Lung (tissue), 12 donors: ENCODE measurements around the gene GPR153. TPM values are rescaled to one million over a fixed set of nuclear protein-coding genes. Genes with fewer than 3 reads are reported as not detected.

Experiments
- ATAC-seq: fragments of 200-7000 bp; cut with Tn5 transposase; one replicate; pipeline ENCODE4 v1.9.1; 2020; ENCODE audit warnings: moderate number of reproducible peaks; ENCODE audit not compliant: insufficient read depth, low FRiP score
- DNase-seq, 3 donors: peaks; one replicate each; pipeline ENCODE4 v3.0.0-alpha.2; 2013 to 2017
- H3K27ac ChIP-seq, 2 donors: one replicate each; pipeline ENCODE4 v1.5.1; 2013; ENCODE audit warnings: mild to moderate bottlenecking in 2 of 2, moderate library complexity in 2 of 2, control low read depth in 1 of 2, inconsistent platforms in 1 of 2, low read depth in 1 of 2, low read length in 1 of 2
- H3K27me3 ChIP-seq, 3 donors: one replicate each; pipeline ENCODE4 v1.5.1; 2013; ENCODE audit warnings: low read length in 2 of 3; ENCODE audit not compliant: control insufficient read depth in 3 of 3, insufficient read depth in 3 of 3
- H3K36me3 ChIP-seq, 4 donors: one replicate each; pipeline ENCODE4 v1.5.1; 2013; ENCODE audit warnings: low read length in 4 of 4, mild to moderate bottlenecking in 1 of 4, moderate library complexity in 1 of 4; ENCODE audit not compliant: control insufficient read depth in 4 of 4, insufficient read depth in 4 of 4
- H3K4me1 ChIP-seq, 5 donors: one replicate each; pipeline ENCODE4 v1.5.1; 2013; ENCODE audit warnings: low read length in 5 of 5, mild to moderate bottlenecking in 2 of 5, moderate library complexity in 1 of 5; ENCODE audit not compliant: control insufficient read depth in 5 of 5, insufficient read depth in 5 of 5
- H3K4me3 ChIP-seq: one replicate; pipeline ENCODE4 v1.5.1; 2013; ENCODE audit warnings: mild to moderate bottlenecking, control low read depth, moderate library complexity
- H3K9ac ChIP-seq, 2 donors: one replicate each; pipeline ENCODE4 v1.5.1; 2013; ENCODE audit warnings: low read length in 2 of 2, control low read depth in 1 of 2; ENCODE audit not compliant: insufficient read depth in 1 of 2
- H3K9me3 ChIP-seq, 4 donors: one replicate each; pipeline ENCODE4 v1.5.1; 2013; ENCODE audit warnings: low read length in 3 of 4, mild to moderate bottlenecking in 1 of 4, moderate library complexity in 1 of 4; ENCODE audit not compliant: control insufficient read depth in 4 of 4, insufficient read depth in 3 of 4
- WGBS, 2 donors: extraction: QIAGEN DNeasy Blood & Tissue Kit; methylation state at CpG; one replicate each; pipeline ENCODE4 v1.1.7; 2013; 5-methylcytosine and 5-hydroxymethylcytosine counted together
- polyA plus RNA-seq, 2 donors: library from polyadenylated mRNA; stranded (reverse); fragments of 200-250 nt; gene quantifications; one replicate each; pipeline ENCODE4 v1.2.1, GENCODE V29; 2013
- total RNA-seq, 2 donors: library from RNA; depleted of rRNA in 1 of 2; stranded (reverse); fragments of >200 nt in 1 of 2; gene quantifications; one replicate each; pipeline ENCODE4 v1.2.1, GENCODE V29; 2014 to 2021
- TF ChIP-seq, protein P1 (sequence below): IDR thresholded peaks from 2 replicates; pipeline ENCODE4 v1.5.1; 2012; ENCODE audit warnings: mild to moderate bottlenecking; ENCODE audit errors: control extremely low read depth, extremely low read depth
- donor health status: control.
- donor health status: control.
- donor health status: Bipolar disorder and iron deficiency.
- donor health status: healthy.
- donor health status: DM: yes; HTN: yes; CAD: no.

Gene GPR153
- total and polyA plus RNA-seq, 4 donors, result 3.2 to 17.0 (median 6.2) TPM

DNA sequence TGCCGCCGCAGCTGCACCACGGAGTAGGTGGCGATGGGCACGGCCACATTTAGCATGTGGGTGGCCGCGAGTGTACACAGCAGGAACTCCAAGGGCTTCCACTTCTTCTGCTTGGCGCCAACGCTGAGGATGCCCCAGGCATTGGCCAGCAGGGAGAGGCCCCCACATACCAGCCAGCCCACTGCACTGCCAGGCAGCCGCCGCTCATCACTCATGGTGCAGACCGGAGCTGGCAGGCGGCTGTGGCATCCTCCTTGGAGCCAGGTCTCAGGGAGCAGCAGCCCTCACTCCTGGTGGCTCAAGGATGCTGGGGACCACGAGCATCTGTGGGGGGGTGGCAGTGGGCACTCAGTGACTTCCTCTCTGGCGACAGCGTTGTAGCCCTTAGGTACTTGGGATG, 6.2 kb downstream of the GPR153 start:
- Histone ChIP-seq H3K36me3 (peaks cover 0 to 12% (median 1%) of the 10 kb centered on the region in 4 donors), H3K9me3 (peaks cover 0 to 5% (median 0%) of the 10 kb centered on the region in 4 donors), H3K4me1 (peaks cover 0 to 9% (median 3%) of the 10 kb centered on the region in 5 donors), H3K27me3 (peaks cover 0 to 20% (median 0%) of the 10 kb centered on the region in 3 donors), H3K27ac (no peak overlapping the region), H3K9ac (no peak overlapping the region), H3K4me3 (no peak overlapping the region)
- ATAC-seq, result no peak
- TF ChIP-seq, protein P1, sequence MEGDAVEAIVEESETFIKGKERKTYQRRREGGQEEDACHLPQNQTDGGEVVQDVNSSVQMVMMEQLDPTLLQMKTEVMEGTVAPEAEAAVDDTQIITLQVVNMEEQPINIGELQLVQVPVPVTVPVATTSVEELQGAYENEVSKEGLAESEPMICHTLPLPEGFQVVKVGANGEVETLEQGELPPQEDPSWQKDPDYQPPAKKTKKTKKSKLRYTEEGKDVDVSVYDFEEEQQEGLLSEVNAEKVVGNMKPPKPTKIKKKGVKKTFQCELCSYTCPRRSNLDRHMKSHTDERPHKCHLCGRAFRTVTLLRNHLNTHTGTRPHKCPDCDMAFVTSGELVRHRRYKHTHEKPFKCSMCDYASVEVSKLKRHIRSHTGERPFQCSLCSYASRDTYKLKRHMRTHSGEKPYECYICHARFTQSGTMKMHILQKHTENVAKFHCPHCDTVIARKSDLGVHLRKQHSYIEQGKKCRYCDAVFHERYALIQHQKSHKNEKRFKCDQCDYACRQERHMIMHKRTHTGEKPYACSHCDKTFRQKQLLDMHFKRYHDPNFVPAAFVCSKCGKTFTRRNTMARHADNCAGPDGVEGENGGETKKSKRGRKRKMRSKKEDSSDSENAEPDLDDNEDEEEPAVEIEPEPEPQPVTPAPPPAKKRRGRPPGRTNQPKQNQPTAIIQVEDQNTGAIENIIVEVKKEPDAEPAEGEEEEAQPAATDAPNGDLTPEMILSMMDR, result no peak
- 83 to 85% methylated on average over 15 to 16 of the region's 16 CpGs for WGBS, 2 donors
- no peak for DNase-seq

DNA sequence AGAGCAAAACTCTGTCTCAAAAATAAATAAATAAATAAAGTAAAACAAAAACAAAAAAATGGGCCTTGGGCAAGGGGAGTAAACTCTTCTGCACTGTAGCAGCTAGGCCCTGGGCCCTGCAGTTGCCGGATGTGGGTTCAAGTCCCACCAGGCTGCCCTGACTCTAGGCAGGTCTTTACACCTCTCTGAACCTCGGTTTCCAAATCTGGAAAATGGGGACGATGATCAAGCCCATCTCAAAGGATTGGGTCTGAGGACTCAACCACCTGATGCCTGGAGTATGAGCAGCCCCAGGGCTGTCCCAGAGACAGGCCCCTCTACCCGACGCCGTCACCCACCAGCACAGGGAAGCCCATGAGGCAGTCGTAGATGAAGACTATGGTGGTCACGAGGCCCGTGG, 7.5 kb downstream of the GPR153 start:
- H3K27me3 ChIP-seq, result peaks cover 0 to 20% (median 0%) of the 10 kb centered on the region in 3 donors
- no peak overlapping the region for H3K4me3 ChIP-seq
- TF ChIP-seq, protein P1, result no peak
- no peak overlapping the region for H3K9ac ChIP-seq
- 93 to 94% methylated on average over 9 of the region's 9 CpGs for WGBS, 2 donors
- ATAC-seq (no peak), DNase-seq (no peak)
- peaks cover 0 to 6% (median 0%) of the 10 kb centered on the region in 5 donors for H3K4me1 ChIP-seq
- peaks cover 0 to 5% (median 0%) of the 10 kb centered on the region in 4 donors for H3K9me3 ChIP-seq
- H3K36me3 ChIP-seq, result peaks cover 0 to 12% (median 1%) of the 10 kb centered on the region in 4 donors
- no peak overlapping the region for H3K27ac ChIP-seq

DNA sequence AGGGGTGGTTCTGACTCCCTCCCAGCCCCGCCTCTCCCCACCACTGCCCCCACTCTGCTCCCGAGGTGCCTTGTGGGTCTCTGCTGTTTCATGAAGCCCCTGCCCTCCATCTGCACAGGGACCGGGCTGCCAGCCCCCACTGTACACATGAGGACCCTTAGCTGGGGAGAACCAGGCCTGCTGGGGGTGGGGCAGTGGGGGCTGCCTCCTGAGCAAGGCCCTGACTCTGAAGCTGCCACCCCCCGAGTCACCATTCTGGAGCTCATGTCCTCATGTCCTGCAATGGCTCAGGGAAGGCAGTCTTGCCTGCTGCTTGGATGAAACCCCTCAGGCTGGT, 8.6 kb downstream of the GPR153 start:
- peaks cover 0 to 12% (median 1%) of the 10 kb centered on the region in 4 donors for H3K36me3 ChIP-seq
- ATAC-seq, result no peak
- H3K27ac ChIP-seq, result no peak overlapping the region
- no peak overlapping the region for H3K9ac ChIP-seq
- TF ChIP-seq, protein P1, result no peak
- WGBS, 2 donors, result 78 to 81% methylated on average over 4 of the region's 4 CpGs
- H3K4me3 ChIP-seq, result no peak overlapping the region
- H3K4me1 ChIP-seq, result peaks cover 0 to 6% (median 0%) of the 10 kb centered on the region in 5 donors
- peaks cover 0 to 24% (median 0%) of the 10 kb centered on the region in 3 donors for H3K27me3 ChIP-seq
- peaks cover 0 to 5% (median 0%) of the 10 kb centered on the region in 4 donors for H3K9me3 ChIP-seq
- no peak for DNase-seq
